Body of pancreas (tissue), 4 donors: Measurements from ENCODE around the gene RIIAD1.

Experiments
- CTCF ChIP-seq, 7 experiments: fragments of 450-650 bp in 4 of 7; fragments of 200-600 bp in 3 of 7; sonication (generic) in 3 of 7; IDR thresholded peaks; one replicate each; pipeline ENCODE4 v1.5.1; 2016 to 2019; ENCODE audit warnings: antibody characterized with exemption in 7 of 7
- POLR2A ChIP-seq, 3 donors: fragments of 450-650 bp; IDR thresholded peaks; one replicate each; pipeline ENCODE4 v1.6.1; 2016; ENCODE audit warnings: antibody characterized with exemption in 3 of 3, mild to moderate bottlenecking in 2 of 3

- TF ChIP-seq CTCF (IDR thresholded peaks at IDR 0.05) (no peak), POLR2A (IDR thresholded peaks at IDR 0.05) (no peak)
Measured at GRCh38 chr1:151759241-151759640, 37.9 kb downstream of the RIIAD1 start.
